Right ventricle myocardium superior (tissue), 1 donor: ENCODE results near the gene PDGFRA. TPM values are rescaled to one million over a fixed set of nuclear protein-coding genes. Genes with fewer than 3 reads are reported as not detected.
"Not testable (repeated sequence)": the region's sequence is repeated elsewhere in the genome, so short reads cannot be mapped to it uniquely, and the experiment has no call there.

ENCODE experiments used
- ATAC-seq: fragments of 200-7000 bp; cut with Tn5 transposase; one replicate; pipeline ENCODE4 v1.9.1; 2020; ENCODE audit warnings: mild to moderate bottlenecking; ENCODE audit not compliant: poor library complexity
- DNase-seq: peaks from one replicate; pipeline ENCODE4 v3.0.0-alpha.2; 2020
- intact Hi-C: fragments of 100-400 bp; cut with DNase I; formaldehyde crosslinking; loops from one replicate; pipeline ENCODE4 v1.11.2; 2022
- total RNA-seq: library from RNA; stranded (reverse); fragmentation: NEBNext Ultra II Directional; extraction: Animal tissue kit (Norgen Biotek cat#: 25700); gene quantifications from one replicate; pipeline ENCODE4 v1.2.1, GENCODE V29; 2021
- donor health status: DM: no; HTN: yes; CAD: no; lungs with severe emphysema.

PDGFRA gene
- total RNA-seq, 1 donor from 2014 or later, result 29.8 TPM

- intact Hi-C loops, DNase-seq, ATAC-seq: not testable (repeated sequence)
Measured at GRCh38 chr4:54241268-54241823, 12.3 kb downstream of the PDGFRA start.

GRCh38 chr4:54243541-54243940 lies 14.4 kb downstream of the PDGFRA start:
- DNase-seq, intact Hi-C loops, ATAC-seq: not testable (repeated sequence)

GRCh38 chr4:54252312-54252711 lies 23.2 kb downstream of the PDGFRA start:
- DNase-seq, intact Hi-C loops, ATAC-seq: not testable (repeated sequence)

- intact Hi-C loops, result no loop called here
- peak; percentile 16 for ATAC-seq
Measured at GRCh38 chr4:54254116-54254914, 25.2 kb downstream of the PDGFRA start.

GRCh38 chr4:54254915-54255246 lies 25.8 kb downstream of the PDGFRA start:
- DNase-seq (no peak), ATAC-seq (peak; percentile 20)
- intact Hi-C loops, result no loop called here

More at GRCh38 chr4:54254116-54254914, 25.2 kb downstream of the PDGFRA start:
- no peak for DNase-seq

- ATAC-seq (no peak), DNase-seq (no peak)
- intact Hi-C loops, result no loop called here
Measured at GRCh38 chr4:54255881-54256280, 26.8 kb downstream of the PDGFRA start.

- no peak for DNase-seq
- ATAC-seq, result no peak
- intact Hi-C loops, result no loop called here
Measured at GRCh38 chr4:54256491-54257486, 27.7 kb downstream of the PDGFRA start.

GRCh38 chr4:54265366-54265765 lies 36.3 kb downstream of the PDGFRA start:
- no peak for ATAC-seq
- intact Hi-C loops, result no loop called here
- DNase-seq, result no peak

- no peak for DNase-seq
- ATAC-seq, result no peak
- intact Hi-C loops, result no loop called here
Measured at GRCh38 chr4:54268151-54268550, 39.1 kb downstream of the PDGFRA start.

- no peak for ATAC-seq
- intact Hi-C loops, result no loop called here
- no peak for DNase-seq
Measured at GRCh38 chr4:54271464-54271863, 42.4 kb downstream of the PDGFRA start.

GRCh38 chr4:54272051-54272450 lies 43.0 kb downstream of the PDGFRA start:
- DNase-seq (no peak), ATAC-seq (no peak)
- intact Hi-C loops, result no loop called here

GRCh38 chr4:54274264-54274663 lies 45.2 kb downstream of the PDGFRA start:
- ATAC-seq (peak; percentile 49), DNase-seq (no peak)
- intact Hi-C loops, result no loop called here

GRCh38 chr4:54274795-54275665 lies 45.9 kb downstream of the PDGFRA start:
- ATAC-seq (no peak), DNase-seq (no peak)
- intact Hi-C loops, result no loop called here

- DNase-seq (no peak), ATAC-seq (no peak)
- intact Hi-C loops, result no loop called here
Measured at GRCh38 chr4:54276641-54277430, 47.7 kb downstream of the PDGFRA start.

GRCh38 chr4:54277691-54278090 lies 48.6 kb downstream of the PDGFRA start:
- intact Hi-C loops, result no loop called here
- no peak for ATAC-seq
- no peak for DNase-seq

- DNase-seq (no peak), ATAC-seq (no peak)
- intact Hi-C loops, result no loop called here
Measured at GRCh38 chr4:54278216-54278615, 49.1 kb downstream of the PDGFRA start.

- ATAC-seq (peak; percentile 97), DNase-seq (peak; percentile 88)
- intact Hi-C loops, result no loop called here
Measured at GRCh38 chr4:54281054-54281766, 52.1 kb downstream of the PDGFRA start.
